Measurements from ENCODE around the gene AOX1.

The AOX1 gene

GRCh38 chr2:200689115-200689514 lies 103.3 kb downstream of the AOX1 start:
- TF ChIP-seq CTCF (IDR thresholded peaks at IDR 0.05; ENCODE audit: insufficient read depth, low read length, missing control alignments): no peak
- ChIA-PET POLR2A (no interaction called here), CTCF (interaction anchor here (0.6 to 1.5 kb wide), 6 partner anchors 11 to 113 kb away, joined by 3 to 11 read pairs (median 3); partner anchors contain the start of gene AOX1)
- DNase-seq (ENCODE audit: low read depth, low spot score): no peak
- no peak overlapping the region for H3K4me3 ChIP-seq (ENCODE audit: low read depth, low read length)

DNA sequence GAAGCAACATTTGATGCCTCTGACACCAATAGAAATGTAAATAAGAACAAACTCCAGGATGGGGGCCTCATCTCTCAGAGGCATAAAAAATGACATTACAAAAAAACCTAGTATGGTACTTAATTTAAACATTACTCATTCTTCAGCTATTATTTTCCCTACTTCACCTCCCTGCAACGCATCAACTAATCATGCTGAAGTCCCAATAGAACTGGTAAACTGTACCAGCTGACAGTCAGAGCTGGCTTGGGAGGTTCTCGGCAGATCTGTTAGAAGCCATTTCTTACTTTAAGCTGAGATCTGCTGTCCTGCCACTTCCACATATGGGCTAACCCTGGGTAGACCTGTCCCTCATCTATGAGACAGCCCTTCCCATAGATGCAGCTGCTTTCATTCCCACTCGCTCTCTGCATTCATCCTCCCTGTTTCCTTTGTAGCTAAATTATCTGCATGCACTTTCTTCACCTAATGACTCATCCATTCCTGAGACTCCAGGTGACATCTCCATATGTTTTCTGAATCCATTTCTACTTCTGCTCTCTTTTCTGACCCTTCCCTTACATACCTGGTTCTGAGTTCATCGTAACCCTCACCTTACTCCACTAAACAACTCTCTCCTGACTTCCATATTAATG lies 108.1 kb downstream of the AOX1 start:
- no peak overlapping the region for H3K4me3 ChIP-seq (ENCODE audit: low read depth, low read length)
- POLR2A ChIA-PET: interaction anchor here (0.6 kb wide), 1 partner anchor 18 kb away, joined by 4 read pairs; no protein-coding TSS in a partner anchor
- DNase-seq (ENCODE audit: low read depth, low spot score): no peak
- CTCF ChIA-PET: interaction anchor here (1.1 to 3.2 kb wide), 5 partner anchors 10 to 721 kb away, joined by 3 to 28 read pairs (median 5); no protein-coding TSS in a partner anchor
- TF ChIP-seq CTCF (IDR thresholded peaks at IDR 0.05; ENCODE audit: insufficient read depth, low read length, missing control alignments): no peak

GRCh38 chr2:200695191-200695590 lies 109.4 kb downstream of the AOX1 start:
- no peak overlapping the region for H3K4me3 ChIP-seq (ENCODE audit: low read depth, low read length)
- no peak for TF ChIP-seq CTCF (IDR thresholded peaks at IDR 0.05; ENCODE audit: insufficient read depth, low read length, missing control alignments)

DNA sequence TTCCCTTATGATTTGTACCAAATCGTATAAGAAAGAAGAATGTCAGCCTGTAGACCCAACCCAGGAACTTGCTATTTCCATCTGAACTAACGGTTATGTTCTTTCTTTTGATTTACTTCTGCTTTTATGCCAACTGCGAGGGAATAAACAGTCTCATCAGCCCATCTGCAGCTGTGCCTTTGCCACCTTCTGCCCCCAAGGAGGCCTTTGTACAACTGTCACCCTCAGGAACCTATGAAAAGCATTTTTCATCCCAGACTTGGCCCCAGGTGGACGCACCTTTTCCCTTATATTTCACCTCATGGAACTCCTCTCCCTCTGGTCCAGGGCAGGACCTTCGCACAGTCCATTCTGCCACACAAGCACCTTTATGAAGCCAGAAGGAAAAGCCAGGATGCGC lies 109.8 kb downstream of the AOX1 start:
- DNase-seq (ENCODE audit: low read depth, low spot score): no peak
- CTCF ChIA-PET: interaction anchor here (1.1 to 3.2 kb wide), 6 partner anchors 8 to 144 kb away, joined by 3 to 28 read pairs (median 4); no protein-coding TSS in a partner anchor
- POLR2A ChIA-PET: interaction anchor here (0.6 kb wide), 2 partner anchors 17 to 116 kb away, joined by 3 read pairs; partner anchors contain the start of gene BZW1
- TF ChIP-seq CTCF (IDR thresholded peaks at IDR 0.05; ENCODE audit: insufficient read depth, low read length, missing control alignments): no peak
- H3K4me3 ChIP-seq (ENCODE audit: low read depth, low read length): no peak overlapping the region

More at GRCh38 chr2:200695191-200695590, 109.4 kb downstream of the AOX1 start:
- ChIA-PET CTCF (interaction anchor here (1.1 to 3.2 kb wide), 7 partner anchors 9 to 144 kb away, joined by 3 to 28 read pairs (median 4); no protein-coding TSS in a partner anchor), POLR2A (interaction anchor here (0.6 kb wide), 1 partner anchor 116 kb away, joined by 3 read pairs; the partner anchor contains the start of gene BZW1)
- no peak for DNase-seq (ENCODE audit: low read depth, low spot score)

- no peak overlapping the region for H3K4me3 ChIP-seq (ENCODE audit: low read depth, low read length)
- no peak for TF ChIP-seq CTCF (IDR thresholded peaks at IDR 0.05; ENCODE audit: insufficient read depth, low read length, missing control alignments)
- ChIA-PET POLR2A (no interaction called here), CTCF (interaction anchor here (1.8 to 11.4 kb wide), 3 partner anchors 82 to 724 kb away, joined by 4 to 195 read pairs (median 6); no protein-coding TSS in a partner anchor)
- no peak for DNase-seq (ENCODE audit: low read depth, low spot score)
Observed at GRCh38 chr2:200698217-200698616, 112.4 kb downstream of the AOX1 start.

- ChIA-PET CTCF (interaction anchor here (1.0 to 16.4 kb wide), 10 partner anchors 13 to 725 kb away, joined by 3 to 323 read pairs (median 14); partner anchors contain the start of gene AOX1), POLR2A (no interaction called here)
- no peak overlapping the region for H3K4me3 ChIP-seq (ENCODE audit: low read depth, low read length)
- no peak for TF ChIP-seq CTCF (IDR thresholded peaks at IDR 0.05; ENCODE audit: insufficient read depth, low read length, missing control alignments)
- no peak for DNase-seq (ENCODE audit: low read depth, low spot score)
Observed at GRCh38 chr2:200699310-200699709, 113.5 kb downstream of the AOX1 start.
